HepG2 (cell line): ENCODE results near the gene KATNAL1. TPM values are rescaled to one million over a fixed set of nuclear protein-coding genes. Genes with fewer than 3 reads are reported as not detected.

ENCODE experiments used
- CAMTA2 ChIP-seq: sonication (generic); formaldehyde crosslinking; IDR thresholded peaks from 2 replicates; pipeline ENCODE4 v1.4.0; 2020; ENCODE audit warnings: mild to moderate bottlenecking, missing genetic modification reagents, borderline replicate concordance
- CBX2 ChIP-seq, 2 experiments: fragments of 200-600 bp in 1 of 2; sonication (generic); formaldehyde crosslinking in 1 of 2; IDR thresholded peaks; 2 replicates each; pipeline versions ENCODE4 v1.7.0 to v1.8.1; 2018 to 2022; ENCODE audit warnings: low read depth in 2 of 2, low read length in 1 of 2, mild to moderate bottlenecking in 1 of 2, missing genetic modification reagents in 1 of 2
- CHD2 ChIP-seq: IDR thresholded peaks from 2 replicates; pipeline ENCODE4 v1.6.1; 2011; ENCODE audit warnings: low read depth, low read length, improper control_type of control experiment
- GTF2F1 ChIP-seq: fragments of 150-350 bp; IDR thresholded peaks from 2 replicates; pipeline ENCODE4 v1.6.1; 2014; ENCODE audit warnings: low read length
- HNF4A ChIP-seq: sonication (generic); formaldehyde crosslinking; IDR thresholded peaks from 2 replicates; pipeline ENCODE4 v1.4.0; 2020; ENCODE audit warnings: missing genetic modification reagents
- MED1 ChIP-seq: sonication (generic); formaldehyde crosslinking; IDR thresholded peaks from 2 replicates; pipeline ENCODE4 v1.4.0; 2020; ENCODE audit warnings: missing genetic modification reagents
- MTF1 ChIP-seq: sonication (generic); formaldehyde crosslinking; IDR thresholded peaks from 2 replicates; pipeline ENCODE4 v1.5.0; 2020; ENCODE audit warnings: missing genetic modification reagents
- NFE2L1 ChIP-seq: sonication (generic); formaldehyde crosslinking; IDR thresholded peaks from 2 replicates; pipeline ENCODE4 v1.4.0; 2020; ENCODE audit warnings: missing genetic modification reagents, mild to moderate bottlenecking, borderline replicate concordance
- PHF21A ChIP-seq: sonication (generic); formaldehyde crosslinking; IDR thresholded peaks from 2 replicates; pipeline ENCODE4 v1.5.0; 2020; ENCODE audit warnings: mild to moderate bottlenecking, missing genetic modification reagents
- POLR2AphosphoS5 ChIP-seq: IDR thresholded peaks from 2 replicates; pipeline ENCODE4 v1.6.1; 2012; ENCODE audit warnings: low read depth, low read length
- PPARG ChIP-seq: conservative IDR thresholded peaks from 2 replicates; pipeline ENCODE4 v1.6.1; 2016; ENCODE audit warnings: missing biosample characterization, missing genetic modification reagents
- RARA ChIP-seq: IDR thresholded peaks from 2 replicates; pipeline ENCODE4 v1.6.1; 2016; ENCODE audit warnings: missing genetic modification reagents, missing compliant biosample characterization
- RFX5 ChIP-seq: IDR thresholded peaks from 2 replicates; pipeline ENCODE4 v1.6.1; 2011; ENCODE audit warnings: low read depth, low read length, improper control_type of control experiment
- SIN3B ChIP-seq: fragments of 150-350 bp; IDR thresholded peaks from 2 replicates; pipeline ENCODE4 v1.6.1; 2014; ENCODE audit warnings: low read length
- TGIF2 ChIP-seq: IDR thresholded peaks from 2 replicates; pipeline ENCODE4 v1.6.1; 2016; ENCODE audit warnings: control low read depth, missing compliant biosample characterization
- ZFP41 ChIP-seq: sonication (generic); formaldehyde crosslinking; IDR thresholded peaks from 2 replicates; pipeline ENCODE4 v1.4.0; 2020; ENCODE audit warnings: mild to moderate bottlenecking, missing genetic modification reagents, borderline replicate concordance
- ZNF205 ChIP-seq: IDR thresholded peaks from 2 replicates; pipeline ENCODE4 v1.6.1; 2018; ENCODE audit warnings: missing biosample characterization, missing genetic modification reagents
- ZSCAN20 ChIP-seq: sonication (generic); formaldehyde crosslinking; IDR thresholded peaks from 2 replicates; pipeline ENCODE4 v1.4.0; 2020; ENCODE audit warnings: missing genetic modification reagents, mild to moderate bottlenecking, borderline replicate concordance
- polyA plus RNA-seq, 8 experiments: library from polyadenylated mRNA; depleted of rRNA in 3 of 8; stranded (reverse) in 7 of 8; unstranded in 1 of 8; fragments of >200 nt; fragmentation: Illumina TruSeq in 4 of 8; extraction: Trizol in 4 of 8; gene quantifications; 2 replicates each; pipeline versions ENCODE4 v1.2.1 to v1.2.3, GENCODE V29; 2011 to 2016; ENCODE audit warnings: low read depth in 4 of 8, missing spikeins in 1 of 8, mixed read lengths in 1 of 8; ENCODE audit not compliant: insufficient read depth in 1 of 8
- total RNA-seq, 5 experiments: library from RNA; depleted of rRNA; stranded (reverse); fragments of >200 nt; fragmentation: Illumina TruSeq; extraction: Trizol; gene quantifications; 2 replicates each; pipeline ENCODE4 v1.2.3, GENCODE V29; 2016; ENCODE audit warnings: low read depth in 1 of 5
- TF ChIP-seq, protein P1 (sequence below): sonication (generic); formaldehyde crosslinking; IDR thresholded peaks from 2 replicates; pipeline ENCODE4 v1.5.1; 2020; ENCODE audit warnings: mild to moderate bottlenecking, missing genetic modification reagents, moderate library complexity
- TF ChIP-seq, protein P2 (sequence below): sonication (generic); formaldehyde crosslinking; IDR thresholded peaks from 2 replicates; pipeline ENCODE4 v1.5.0; 2020; ENCODE audit warnings: mild to moderate bottlenecking, missing genetic modification reagents, borderline replicate concordance
- TF ChIP-seq, protein P3 (sequence below): sonication (generic); formaldehyde crosslinking; IDR thresholded peaks from 2 replicates; pipeline ENCODE4 v1.4.0; 2020; ENCODE audit warnings: mild to moderate bottlenecking, missing genetic modification reagents
- TF ChIP-seq, protein P4 (sequence below): IDR thresholded peaks from 2 replicates; pipeline ENCODE4 v1.6.1; 2016; ENCODE audit warnings: missing biosample characterization, missing genetic modification reagents, low read depth
- TF ChIP-seq, protein P5 (sequence below): sonication (generic); formaldehyde crosslinking; IDR thresholded peaks from 2 replicates; pipeline ENCODE4 v1.5.0; 2020; ENCODE audit warnings: missing genetic modification reagents

The KATNAL1 gene
- total and polyA plus RNA-seq, 2 of the 13 experiments (the other 11 are each of a cell fraction or from before 2014, with no cell fraction given), result 3.2 to 11.8 TPM

DNA sequence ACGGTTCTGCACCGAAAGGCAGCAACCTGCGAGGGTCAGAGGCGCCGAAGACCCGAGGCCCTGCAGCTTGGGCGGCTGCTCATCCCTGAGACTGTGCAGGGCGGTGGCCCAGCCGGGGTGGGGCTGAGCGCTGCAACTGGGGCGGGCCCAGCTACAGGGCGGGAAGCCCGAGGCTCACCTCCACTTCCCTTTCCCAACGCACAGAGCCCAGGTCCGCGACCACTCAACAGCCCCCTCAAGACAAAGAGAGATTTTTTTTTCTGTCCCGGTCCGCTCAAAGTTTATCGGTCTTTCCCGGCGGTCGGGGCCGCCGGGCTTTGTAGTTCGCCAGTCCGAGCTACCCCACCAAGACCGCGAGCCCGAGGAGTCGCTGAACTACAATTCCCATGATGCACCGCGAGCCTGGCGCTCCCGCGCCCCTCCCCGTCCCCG is 573 bp downstream of the KATNAL1 start (continued):
- TF ChIP-seq, protein P1, sequence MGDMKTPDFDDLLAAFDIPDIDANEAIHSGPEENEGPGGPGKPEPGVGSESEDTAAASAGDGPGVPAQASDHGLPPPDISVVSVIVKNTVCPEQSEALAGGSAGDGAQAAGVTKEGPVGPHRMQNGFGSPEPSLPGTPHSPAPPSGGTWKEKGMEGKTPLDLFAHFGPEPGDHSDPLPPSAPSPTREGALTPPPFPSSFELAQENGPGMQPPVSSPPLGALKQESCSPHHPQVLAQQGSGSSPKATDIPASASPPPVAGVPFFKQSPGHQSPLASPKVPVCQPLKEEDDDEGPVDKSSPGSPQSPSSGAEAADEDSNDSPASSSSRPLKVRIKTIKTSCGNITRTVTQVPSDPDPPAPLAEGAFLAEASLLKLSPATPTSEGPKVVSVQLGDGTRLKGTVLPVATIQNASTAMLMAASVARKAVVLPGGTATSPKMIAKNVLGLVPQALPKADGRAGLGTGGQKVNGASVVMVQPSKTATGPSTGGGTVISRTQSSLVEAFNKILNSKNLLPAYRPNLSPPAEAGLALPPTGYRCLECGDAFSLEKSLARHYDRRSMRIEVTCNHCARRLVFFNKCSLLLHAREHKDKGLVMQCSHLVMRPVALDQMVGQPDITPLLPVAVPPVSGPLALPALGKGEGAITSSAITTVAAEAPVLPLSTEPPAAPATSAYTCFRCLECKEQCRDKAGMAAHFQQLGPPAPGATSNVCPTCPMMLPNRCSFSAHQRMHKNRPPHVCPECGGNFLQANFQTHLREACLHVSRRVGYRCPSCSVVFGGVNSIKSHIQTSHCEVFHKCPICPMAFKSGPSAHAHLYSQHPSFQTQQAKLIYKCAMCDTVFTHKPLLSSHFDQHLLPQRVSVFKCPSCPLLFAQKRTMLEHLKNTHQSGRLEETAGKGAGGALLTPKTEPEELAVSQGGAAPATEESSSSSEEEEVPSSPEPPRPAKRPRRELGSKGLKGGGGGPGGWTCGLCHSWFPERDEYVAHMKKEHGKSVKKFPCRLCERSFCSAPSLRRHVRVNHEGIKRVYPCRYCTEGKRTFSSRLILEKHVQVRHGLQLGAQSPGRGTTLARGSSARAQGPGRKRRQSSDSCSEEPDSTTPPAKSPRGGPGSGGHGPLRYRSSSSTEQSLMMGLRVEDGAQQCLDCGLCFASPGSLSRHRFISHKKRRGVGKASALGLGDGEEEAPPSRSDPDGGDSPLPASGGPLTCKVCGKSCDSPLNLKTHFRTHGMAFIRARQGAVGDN (CRISPR knock-in tag), result no peak
- TF ChIP-seq CHD2 (no peak), TGIF2 (CRISPR knock-in tag) (no peak), PPARG (CRISPR knock-in tag) (no peak), HNF4A (peak; percentile 51; the same call in 1 of the 2 replicates), CAMTA2 (peak; percentile 70; the same call in 1 of the 2 replicates), ZSCAN20 (0 out of 2 replicates have a peak, but pooled peaks have one; percentile 74), MTF1 (CRISPR knock-in tag) (peak; percentile 57; the same call in 1 of the 2 replicates), CBX2 (IDR thresholded peaks at IDR 0.05; ENCODE audit: low read depth, low read length) (no peak), CBX2 (CRISPR knock-in tag; IDR thresholded peaks at IDR 0.05; ENCODE audit: low read depth) (no peak), PHF21A (CRISPR knock-in tag) (0 out of 2 replicates have a peak, but pooled peaks have one; percentile 25), SIN3B (no peak), NFE2L1 (CRISPR knock-in tag) (no peak), ZFP41 (no peak), RARA (CRISPR knock-in tag) (no peak), MED1 (CRISPR knock-in tag) (peak; percentile 42), RFX5 (no peak), POLR2AphosphoS5 (no peak; the same call in 1 of the 2 replicates), ZNF205 (CRISPR knock-in tag) (no peak), GTF2F1 (no peak)
- TF ChIP-seq, protein P2, sequence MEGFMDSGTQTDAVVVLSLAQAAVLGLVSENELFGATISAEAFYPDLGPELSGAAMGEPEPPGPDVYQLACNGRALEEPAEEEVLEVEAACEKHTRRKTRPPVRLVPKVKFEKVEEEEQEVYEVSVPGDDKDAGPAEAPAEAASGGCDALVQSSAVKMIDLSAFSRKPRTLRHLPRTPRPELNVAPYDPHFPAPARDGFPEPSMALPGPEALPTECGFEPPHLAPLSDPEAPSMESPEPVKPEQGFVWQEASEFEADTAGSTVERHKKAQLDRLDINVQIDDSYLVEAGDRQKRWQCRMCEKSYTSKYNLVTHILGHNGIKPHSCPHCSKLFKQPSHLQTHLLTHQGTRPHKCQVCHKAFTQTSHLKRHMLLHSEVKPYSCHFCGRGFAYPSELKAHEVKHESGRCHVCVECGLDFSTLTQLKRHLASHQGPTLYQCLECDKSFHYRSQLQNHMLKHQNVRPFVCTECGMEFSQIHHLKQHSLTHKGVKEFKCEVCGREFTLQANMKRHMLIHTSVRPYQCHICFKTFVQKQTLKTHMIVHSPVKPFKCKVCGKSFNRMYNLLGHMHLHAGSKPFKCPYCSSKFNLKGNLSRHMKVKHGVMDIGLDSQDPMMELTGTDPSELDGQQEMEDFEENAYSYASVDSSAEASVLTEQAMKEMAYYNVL (CRISPR knock-in tag), result 0 out of 2 replicates have a peak, but pooled peaks have one; percentile 28
- TF ChIP-seq, protein P3, sequence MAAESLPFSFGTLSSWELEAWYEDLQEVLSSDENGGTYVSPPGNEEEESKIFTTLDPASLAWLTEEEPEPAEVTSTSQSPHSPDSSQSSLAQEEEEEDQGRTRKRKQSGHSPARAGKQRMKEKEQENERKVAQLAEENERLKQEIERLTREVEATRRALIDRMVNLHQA (CRISPR knock-in tag), result no peak
- TF ChIP-seq, protein P4, sequence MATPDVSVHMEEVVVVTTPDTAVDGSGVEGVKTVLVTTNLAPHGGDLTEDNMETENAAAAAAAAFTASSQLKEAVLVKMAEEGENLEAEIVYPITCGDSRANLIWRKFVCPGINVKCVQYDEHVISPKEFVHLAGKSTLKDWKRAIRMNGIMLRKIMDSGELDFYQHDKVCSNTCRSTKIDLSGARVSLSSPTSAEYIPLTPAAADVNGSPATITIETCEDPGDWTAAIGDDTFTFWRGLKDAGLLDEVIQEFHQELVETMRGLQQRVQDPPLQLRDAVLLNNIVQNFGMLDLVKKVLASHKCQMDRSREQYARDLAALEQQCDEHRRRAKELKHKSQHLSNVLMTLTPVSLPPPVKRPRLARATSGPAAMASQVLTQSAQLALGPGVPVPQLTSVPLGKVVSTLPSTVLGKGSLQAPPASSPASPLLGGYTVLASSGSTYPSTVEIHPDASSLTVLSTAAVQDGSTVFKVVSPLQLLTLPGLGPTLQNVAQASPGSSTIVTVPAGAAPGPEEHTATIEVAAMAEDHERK (CRISPR knock-in tag), result no peak
- TF ChIP-seq, protein P5, sequence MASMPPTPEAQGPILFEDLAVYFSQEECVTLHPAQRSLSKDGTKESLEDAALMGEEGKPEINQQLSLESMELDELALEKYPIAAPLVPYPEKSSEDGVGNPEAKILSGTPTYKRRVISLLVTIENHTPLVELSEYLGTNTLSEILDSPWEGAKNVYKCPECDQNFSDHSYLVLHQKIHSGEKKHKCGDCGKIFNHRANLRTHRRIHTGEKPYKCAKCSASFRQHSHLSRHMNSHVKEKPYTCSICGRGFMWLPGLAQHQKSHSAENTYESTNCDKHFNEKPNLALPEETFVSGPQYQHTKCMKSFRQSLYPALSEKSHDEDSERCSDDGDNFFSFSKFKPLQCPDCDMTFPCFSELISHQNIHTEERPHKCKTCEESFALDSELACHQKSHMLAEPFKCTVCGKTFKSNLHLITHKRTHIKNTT (CRISPR knock-in tag), result no peak
